Mucosa of rectum (tissue), 2 donors: ENCODE measurements around the gene SIRT1.
"Not testable (repeated sequence)": the region's sequence is repeated elsewhere in the genome, so short reads cannot be mapped to it uniquely, and the experiment has no call there.

Source experiments
- H3K27ac ChIP-seq, 2 donors: one replicate each; pipeline ENCODE4 v1.7.0; 2013; ENCODE audit warnings: inconsistent platforms in 2 of 2, low read depth in 2 of 2, low read length in 2 of 2
- H3K27me3 ChIP-seq, 2 donors: one replicate each; pipeline ENCODE4 v1.7.0; 2013; ENCODE audit warnings: low read length in 2 of 2; ENCODE audit not compliant: control insufficient read depth in 2 of 2, insufficient read depth in 2 of 2
- H3K36me3 ChIP-seq, 2 donors: one replicate each; pipeline ENCODE4 v1.7.0; 2013; ENCODE audit warnings: low read length in 2 of 2; ENCODE audit not compliant: control insufficient read depth in 2 of 2, insufficient read depth in 2 of 2
- H3K4me1 ChIP-seq, 2 donors: one replicate each; pipeline ENCODE4 v1.7.0; 2013; ENCODE audit warnings: low read length in 2 of 2, mild to moderate bottlenecking in 1 of 2; ENCODE audit not compliant: control insufficient read depth in 2 of 2, insufficient read depth in 2 of 2
- H3K4me3 ChIP-seq, 2 donors: one replicate each; pipeline ENCODE4 v1.7.0; 2013; ENCODE audit warnings: low read length in 2 of 2
- H3K9ac ChIP-seq, 2 donors: one replicate each; pipeline ENCODE4 v1.7.0; 2013; ENCODE audit warnings: low read length in 2 of 2, low read depth in 1 of 2, mild to moderate bottlenecking in 1 of 2
- H3K9me3 ChIP-seq, 2 donors: one replicate each; pipeline ENCODE4 v1.7.0; 2013; ENCODE audit warnings: low read length in 2 of 2; ENCODE audit not compliant: control insufficient read depth in 2 of 2
- donor health status: healthy.
- donor health status: Normal muscosa, but diverticular disease.

SIRT1 gene

GRCh38 chr10:67875340-67876238 is 8.9 kb upstream of the SIRT1 start:
- Histone ChIP-seq H3K4me1 (no peaks in the 10 kb centered on the region), H3K4me3 (no peak overlapping the region), H3K9ac (no peak overlapping the region), H3K36me3 (no peaks in the 10 kb centered on the region), H3K27me3 (no peaks in the 10 kb centered on the region), H3K9me3 (no peaks in the 10 kb centered on the region), H3K27ac (no peak overlapping the region)

GRCh38 chr10:67877421-67877820 is 7.0 kb upstream of the SIRT1 start:
- H3K9ac ChIP-seq, H3K4me1 ChIP-seq, H3K36me3 ChIP-seq, H3K27me3 ChIP-seq, H3K4me3 ChIP-seq, H3K27ac ChIP-seq, H3K9me3 ChIP-seq: not testable (repeated sequence)

GRCh38 chr10:67878133-67878532 is 6.3 kb upstream of the SIRT1 start:
- no peak overlapping the region for H3K27ac ChIP-seq
- no peak overlapping the region for H3K4me3 ChIP-seq
- H3K36me3 ChIP-seq: no peaks in the 10 kb centered on the region
- H3K4me1 ChIP-seq: no peaks in the 10 kb centered on the region
- H3K27me3 ChIP-seq: no peaks in the 10 kb centered on the region
- no peak overlapping the region for H3K9ac ChIP-seq
- no peaks in the 10 kb centered on the region for H3K9me3 ChIP-seq

- H3K27ac ChIP-seq: peak overlapping the region; percentile 88 to 91
- peak overlapping the region; percentile 80 to 94 for H3K4me3 ChIP-seq
- H3K27me3 ChIP-seq: no peaks in the 10 kb centered on the region
- H3K9ac ChIP-seq: peak overlapping the region; percentile 55 to 84
- H3K36me3 ChIP-seq: peaks cover 12 to 14% of the 10 kb centered on the region in 2 donors
- peaks cover 2 to 9% of the 10 kb centered on the region in 2 donors for H3K4me1 ChIP-seq
- no peaks in the 10 kb centered on the region for H3K9me3 ChIP-seq
Measured at GRCh38 chr10:67883710-67884312, 645 bp upstream of the SIRT1 start.

GRCh38 chr10:67884842-67885670 is 600 bp downstream of the SIRT1 start:
- peak overlapping the region; percentile 55 to 65 for H3K9ac ChIP-seq
- H3K27ac ChIP-seq: peak overlapping the region; percentile 88 to 91
- no peaks in the 10 kb centered on the region for H3K9me3 ChIP-seq
- peak overlapping the region; percentile 80 to 94 for H3K4me3 ChIP-seq
- H3K4me1 ChIP-seq: peaks cover 2 to 9% of the 10 kb centered on the region in 2 donors
- H3K36me3 ChIP-seq: peaks cover 22 to 26% of the 10 kb centered on the region in 2 donors
- H3K27me3 ChIP-seq: no peaks in the 10 kb centered on the region

- Histone ChIP-seq H3K36me3 (peaks cover 49 to 56% of the 10 kb centered on the region in 2 donors), H3K27ac (no peak overlapping the region), H3K9ac (no peak overlapping the region), H3K27me3 (no peaks in the 10 kb centered on the region), H3K9me3 (no peaks in the 10 kb centered on the region), H3K4me3 (no peak overlapping the region), H3K4me1 (no peaks in the 10 kb centered on the region)
Measured at GRCh38 chr10:67893637-67894036, 9.2 kb downstream of the SIRT1 start.

- Histone ChIP-seq H3K9ac (no peak overlapping the region), H3K9me3 (no peaks in the 10 kb centered on the region), H3K4me1 (no peaks in the 10 kb centered on the region), H3K36me3 (peaks cover 37 to 53% of the 10 kb centered on the region in 2 donors), H3K4me3 (no peak overlapping the region), H3K27me3 (no peaks in the 10 kb centered on the region), H3K27ac (no peak overlapping the region)
Measured at GRCh38 chr10:67903581-67903980, 19.1 kb downstream of the SIRT1 start.

GRCh38 chr10:67912331-67912946 is 28.0 kb downstream of the SIRT1 start:
- peaks cover 0 to 4% of the 10 kb centered on the region in 2 donors for H3K4me1 ChIP-seq
- no peak overlapping the region for H3K9ac ChIP-seq
- H3K27me3 ChIP-seq: no peaks in the 10 kb centered on the region
- peaks cover 61 to 76% of the 10 kb centered on the region in 2 donors for H3K36me3 ChIP-seq
- no peak overlapping the region for H3K4me3 ChIP-seq
- H3K27ac ChIP-seq: no peak overlapping the region
- H3K9me3 ChIP-seq: no peaks in the 10 kb centered on the region

GRCh38 chr10:67914777-67915340 is 30.4 kb downstream of the SIRT1 start:
- H3K36me3 ChIP-seq: peaks cover 46 to 62% of the 10 kb centered on the region in 2 donors

More at GRCh38 chr10:67914777-67915340, 30.4 kb downstream of the SIRT1 start:
- peaks cover 0 to 4% of the 10 kb centered on the region in 2 donors for H3K4me1 ChIP-seq
- no peak overlapping the region for H3K4me3 ChIP-seq
- no peaks in the 10 kb centered on the region for H3K27me3 ChIP-seq
- H3K9me3 ChIP-seq: no peaks in the 10 kb centered on the region
- H3K9ac ChIP-seq: no peak overlapping the region
- H3K27ac ChIP-seq: no peak overlapping the region
